ENCODE measurements around the gene TCEANC.

GRCh38 chrX:13700380-13700779, 47.4 kb downstream of the TCEANC start:
- TF ChIP-seq CTCF (IDR thresholded peaks at IDR 0.05; ENCODE audit: insufficient read depth, low read length) (no peak), POLR2AphosphoS5 (IDR thresholded peaks at IDR 0.05; ENCODE audit: low read depth) (no peak), REST (IDR thresholded peaks at IDR 0.05; ENCODE audit: insufficient replicate concordance, low read depth) (no peak), SPI1 (IDR thresholded peaks at IDR 0.05; ENCODE audit: borderline replicate concordance, low read depth) (no peak), GABPA (IDR thresholded peaks at IDR 0.05; ENCODE audit: low read depth) (no peak)

Measured in HL-60 (cell line).